Stimulated activated CD8-positive, alpha-beta memory T cell treated with anti-CD3 and anti-CD28 coated beads, Interleukin-15, amount 100 ng/mL, for 48 hours (primary cell): ENCODE results near the gene CETN2.
"Not testable (repeated sequence)": the region's sequence is repeated elsewhere in the genome, so short reads cannot be mapped to it uniquely, and the experiment has no call there.

Source experiments
- DNase-seq, 2 donors: peaks; one replicate each; pipeline ENCODE4 v3.0.0-alpha.2; 2020; ENCODE audit warnings: low read depth in 2 of 2

CETN2 gene

GRCh38 chrX:152832520-152832919 is 2.0 kb upstream of the CETN2 start:
- DNase-seq, result no peak

GRCh38 chrX:152831391-152831790 is 834 bp upstream of the CETN2 start:
- no peak for DNase-seq

- no peak for DNase-seq
These were observed 5.6 kb downstream of the CETN2 start for GRCh38 chrX:152824841-152825374.

- DNase-seq, result no peak
These were observed 6.9 kb downstream of the CETN2 start for GRCh38 chrX:152823657-152824056.

- DNase-seq, result no peak
These were observed 8.0 kb downstream of the CETN2 start for GRCh38 chrX:152822383-152823086.

- no peak for DNase-seq
These were observed 9.3 kb downstream of the CETN2 start for GRCh38 chrX:152821145-152821765.

- DNase-seq, result no peak
These were observed 10.8 kb downstream of the CETN2 start for GRCh38 chrX:152819732-152820131.

- DNase-seq, result no peak
These were observed 11.3 kb downstream of the CETN2 start for GRCh38 chrX:152819266-152819665.

- DNase-seq, result no peak
These were observed 12.2 kb downstream of the CETN2 start for GRCh38 chrX:152818356-152818755.

- no peak for DNase-seq
These were observed 13.3 kb downstream of the CETN2 start for GRCh38 chrX:152817078-152817764.

GRCh38 chrX:152814048-152814447 is 16.5 kb downstream of the CETN2 start:
- DNase-seq, result no peak

- no peak for DNase-seq
These were observed 17.4 kb downstream of the CETN2 start for GRCh38 chrX:152813206-152813605.

GRCh38 chrX:152810403-152810802 is 20.2 kb downstream of the CETN2 start:
- DNase-seq, result no peak

GRCh38 chrX:152806035-152806434 is 24.5 kb downstream of the CETN2 start:
- DNase-seq, result no peak

GRCh38 chrX:152798945-152799344 is 31.6 kb downstream of the CETN2 start:
- DNase-seq, result no peak

- not testable (repeated sequence) for DNase-seq
These were observed 43.5 kb downstream of the CETN2 start for GRCh38 chrX:152787062-152787461.
